SK-N-MC (cell line): ENCODE measurements around the gene ZNF81.
"Not testable (repeated sequence)": the region's sequence is repeated elsewhere in the genome, so short reads cannot be mapped to it uniquely, and the experiment has no call there.

Source experiments
- DNase-seq: peaks from one replicate; pipeline ENCODE4 v3.0.0-alpha.2; 2011; ENCODE audit warnings: low read depth, low spot score
- H3K27ac ChIP-seq: fragments of 200-600 bp; sonication (generic); 2 replicates; pipeline ENCODE4 v1.5.1; 2016; ENCODE audit warnings: mixed run types
- H3K36me3 ChIP-seq: fragments of 200-600 bp; sonication (generic); 2 replicates; pipeline ENCODE4 v1.6.1; 2017; ENCODE audit warnings: antibody characterized with exemption, low read length, mixed read lengths; ENCODE audit not compliant: insufficient read depth
- H3K4me3 ChIP-seq: fragments of 200-600 bp; sonication (generic); 2 replicates; pipeline ENCODE4 v1.5.1; 2016
- H3K9ac ChIP-seq: fragments of 200-600 bp; sonication (generic); 2 replicates; pipeline ENCODE4 v1.8.0; 2017; ENCODE audit warnings: mixed run types, mixed read lengths; ENCODE audit not compliant: insufficient read length
- H3K9me3 ChIP-seq: fragments of 200-600 bp; sonication (generic); 2 replicates; pipeline ENCODE4 v1.6.1; 2017; ENCODE audit warnings: low read depth, mild to moderate bottlenecking, antibody characterized with exemption, low read length, moderate library complexity, mixed read lengths
- EZH2 ChIP-seq: fragments of 200-600 bp; sonication (generic); IDR thresholded peaks from one replicate; pipeline ENCODE4 v1.6.1; 2017; ENCODE audit warnings: antibody characterized with exemption
- FOXP2 ChIP-seq: optimal IDR thresholded peaks from 2 replicates; pipeline ENCODE3; 2011; ENCODE audit warnings: mild to moderate bottlenecking, moderate library complexity; ENCODE audit not compliant: insufficient read depth; ENCODE audit errors: extremely low read length, control extremely low read depth
- POLR2AphosphoS5 ChIP-seq: IDR thresholded peaks from 2 replicates; pipeline ENCODE4 v1.6.1; 2012; ENCODE audit warnings: mild to moderate bottlenecking, low read depth, low read length, borderline replicate concordance

ZNF81 gene

DNA sequence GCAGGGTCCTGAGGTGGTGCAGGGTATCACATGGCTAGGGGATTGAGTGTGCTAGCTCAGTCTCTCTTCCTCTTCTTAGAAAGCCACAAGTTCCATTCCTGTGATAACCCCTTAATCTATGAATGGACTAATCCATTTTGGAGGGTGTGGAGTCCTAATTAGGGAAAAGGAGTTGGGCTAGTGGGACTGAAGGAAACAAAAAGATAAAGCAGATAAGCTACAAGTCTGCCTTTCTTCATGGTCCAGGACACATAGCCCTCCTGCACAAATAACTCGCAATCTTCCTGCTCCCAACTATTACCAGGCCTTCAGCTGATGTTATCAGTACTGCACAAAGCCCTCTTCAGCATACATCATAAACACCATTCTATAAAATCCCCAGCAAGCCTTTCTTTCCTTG lies 44.2 kb downstream of the ZNF81 start:
- no peaks in the 10 kb centered on the region; the same call in 1 of the 2 replicates for H3K36me3 ChIP-seq
- no peak overlapping the region for H3K4me3 ChIP-seq
- no peak overlapping the region for H3K9ac ChIP-seq
- DNase-seq, result no peak
- no peak overlapping the region for H3K27ac ChIP-seq
- H3K9me3 ChIP-seq, result no peaks in the 10 kb centered on the region
- no peak for TF ChIP-seq EZH2
- no peak for TF ChIP-seq POLR2AphosphoS5
- no peak for TF ChIP-seq FOXP2

DNA sequence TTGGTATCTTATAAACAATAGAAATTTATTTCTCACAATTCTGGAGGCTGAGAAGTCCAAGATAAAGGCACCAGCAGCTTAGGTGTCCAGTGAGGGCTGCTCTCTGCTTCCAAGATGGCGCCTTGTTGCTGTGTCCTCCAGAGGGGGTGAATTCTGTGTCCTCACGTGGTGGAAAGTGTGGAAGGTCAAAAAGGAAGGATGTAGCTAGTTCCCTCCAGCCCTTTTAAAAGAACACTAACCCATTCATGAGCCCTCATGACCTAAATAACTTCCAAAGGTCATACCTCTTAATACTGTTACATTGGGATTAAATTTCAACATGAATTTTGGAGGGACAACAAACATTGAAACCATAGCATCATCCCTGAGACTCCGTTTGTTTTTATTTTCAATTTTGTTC lies 48.8 kb downstream of the ZNF81 start:
- Histone ChIP-seq H3K9me3 (no peaks in the 10 kb centered on the region), H3K9ac (no peak overlapping the region), H3K27ac (no peak overlapping the region), H3K4me3 (no peak overlapping the region), H3K36me3 (peaks cover 4% of the 10 kb centered on the region; the same call in 1 of the 2 replicates)
- no peak for DNase-seq
- TF ChIP-seq FOXP2, result no peak
- TF ChIP-seq POLR2AphosphoS5, result no peak
- no peak for TF ChIP-seq EZH2

DNA sequence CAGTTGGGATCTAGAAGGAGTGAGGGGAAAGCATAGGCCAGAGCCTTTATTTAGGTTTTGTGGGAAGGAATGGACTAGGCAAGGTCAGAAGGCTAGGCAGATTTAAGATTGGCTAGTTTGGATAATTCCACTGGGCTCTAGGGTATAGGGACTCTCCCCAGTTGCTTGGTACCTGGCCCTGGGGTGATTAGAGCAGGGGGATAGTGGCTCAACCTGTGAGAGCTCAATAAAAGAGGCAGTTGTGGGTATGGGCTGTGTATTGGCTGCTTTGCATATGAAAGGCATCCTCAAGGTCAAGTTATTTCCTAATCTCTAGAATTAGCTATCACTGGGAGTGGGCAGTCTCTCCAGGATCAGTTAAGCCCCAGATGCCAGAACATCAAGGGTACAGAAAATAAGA lies 61.3 kb downstream of the ZNF81 start:
- H3K27ac ChIP-seq, result no peak overlapping the region
- no peaks in the 10 kb centered on the region for H3K9me3 ChIP-seq
- H3K36me3 ChIP-seq, result peaks cover 12% of the 10 kb centered on the region; the same call in 1 of the 2 replicates
- no peak overlapping the region for H3K9ac ChIP-seq
- no peak overlapping the region for H3K4me3 ChIP-seq
- DNase-seq, result no peak
- TF ChIP-seq POLR2AphosphoS5 (no peak), FOXP2 (no peak), EZH2 (no peak)

DNA sequence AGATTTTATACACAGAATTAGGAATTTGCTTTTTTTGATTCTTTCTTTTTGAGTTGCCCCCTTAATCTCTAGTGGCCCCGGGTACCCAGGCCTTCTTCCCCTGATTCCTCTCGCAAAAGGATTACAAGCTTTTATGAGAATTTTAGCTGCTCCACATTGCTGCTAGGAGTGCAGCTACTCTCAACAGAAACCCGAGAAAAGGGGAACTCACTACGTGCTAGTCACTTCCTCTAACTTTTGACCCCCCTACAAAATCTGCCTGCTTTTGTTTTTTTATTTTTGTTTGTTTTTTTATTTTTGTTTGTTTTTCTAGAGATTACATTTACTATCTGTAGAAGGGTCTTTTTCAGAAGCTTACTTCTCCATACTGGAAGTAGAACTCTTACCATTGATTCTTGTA lies 64.1 kb downstream of the ZNF81 start:
- no peak for DNase-seq
- TF ChIP-seq FOXP2 (no peak), POLR2AphosphoS5 (no peak), EZH2 (no peak)
- H3K27ac ChIP-seq, result no peak overlapping the region
- H3K9me3 ChIP-seq, result no peaks in the 10 kb centered on the region
- no peak overlapping the region for H3K4me3 ChIP-seq
- no peak overlapping the region for H3K9ac ChIP-seq
- peaks cover 10% of the 10 kb centered on the region; the same call in 1 of the 2 replicates for H3K36me3 ChIP-seq

DNA sequence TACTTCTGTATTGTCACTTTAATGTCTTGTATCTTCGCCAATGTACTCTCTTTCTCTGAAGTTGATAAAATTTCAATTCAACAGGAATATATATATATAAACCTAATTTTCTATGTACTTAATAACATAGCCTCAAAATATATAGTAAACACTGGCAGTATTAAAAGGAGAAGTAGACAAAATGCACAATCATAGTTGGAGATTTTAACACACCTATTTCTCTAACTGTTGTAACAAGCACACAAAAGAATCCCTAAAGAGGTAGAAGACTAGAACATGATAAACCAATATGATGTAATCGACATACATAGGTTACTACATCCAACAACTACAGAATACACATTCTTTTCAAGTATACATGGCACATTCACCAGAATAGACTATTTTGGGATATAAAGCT lies 65.5 kb downstream of the ZNF81 start:
- no peaks in the 10 kb centered on the region for H3K9me3 ChIP-seq
- H3K27ac ChIP-seq, result no peak overlapping the region
- no peak overlapping the region for H3K9ac ChIP-seq
- TF ChIP-seq EZH2 (no peak), FOXP2 (no peak), POLR2AphosphoS5 (no peak)
- H3K36me3 ChIP-seq, result peaks cover 4% of the 10 kb centered on the region; the same call in 1 of the 2 replicates
- H3K4me3 ChIP-seq, result no peak overlapping the region
- DNase-seq, result no peak

DNA sequence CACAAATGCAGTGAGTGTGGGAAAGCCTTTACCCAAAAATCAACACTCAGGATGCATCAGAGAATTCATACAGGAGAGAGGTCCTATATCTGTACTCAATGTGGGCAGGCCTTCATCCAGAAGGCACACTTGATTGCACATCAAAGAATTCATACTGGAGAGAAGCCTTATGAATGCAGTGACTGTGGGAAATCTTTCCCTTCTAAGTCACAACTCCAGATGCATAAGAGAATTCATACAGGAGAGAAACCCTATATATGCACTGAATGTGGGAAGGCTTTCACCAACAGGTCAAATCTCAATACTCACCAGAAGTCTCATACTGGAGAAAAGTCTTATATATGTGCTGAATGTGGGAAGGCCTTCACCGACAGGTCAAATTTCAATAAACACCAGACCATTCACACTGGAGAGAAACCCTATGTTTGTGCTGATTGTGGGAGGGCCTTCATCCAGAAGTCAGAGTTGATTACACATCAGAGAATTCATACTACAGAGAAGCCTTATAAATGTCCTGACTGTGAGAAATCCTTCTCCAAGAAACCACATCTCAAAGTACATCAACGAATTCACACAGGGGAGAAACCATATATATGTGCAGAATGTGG lies 79.3 kb downstream of the ZNF81 start:
- no peak for DNase-seq
- H3K27ac ChIP-seq, result no peak overlapping the region
- H3K4me3 ChIP-seq, result no peak overlapping the region
- TF ChIP-seq POLR2AphosphoS5, result no peak
- no peak for TF ChIP-seq EZH2
- no peak for TF ChIP-seq FOXP2
- H3K9ac ChIP-seq, result no peak overlapping the region
- H3K36me3 ChIP-seq, result peaks cover 14% of the 10 kb centered on the region
- peaks cover 11% of the 10 kb centered on the region; the same call in 1 of the 2 replicates for H3K9me3 ChIP-seq

DNA sequence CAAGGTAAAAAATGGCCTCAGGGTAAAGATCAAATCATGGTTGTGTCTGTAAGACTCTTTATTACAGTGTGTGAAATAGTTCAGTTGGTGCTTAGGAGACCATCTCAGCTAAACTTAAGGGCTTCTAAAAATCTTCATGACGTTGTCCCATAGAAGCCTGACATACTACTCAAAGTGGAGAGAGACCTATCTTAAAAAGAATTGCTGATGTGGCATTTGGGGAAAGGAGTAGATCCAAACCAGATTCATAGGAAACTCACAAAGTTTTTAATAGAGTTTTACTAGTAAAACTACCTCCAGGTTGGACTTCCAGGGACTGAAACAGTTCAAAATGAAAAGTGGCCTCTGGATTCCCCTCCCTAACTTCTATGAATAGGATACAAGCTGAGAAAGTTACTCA lies 81.6 kb downstream of the ZNF81 start:
- Histone ChIP-seq H3K36me3 (peaks cover 14% of the 10 kb centered on the region), H3K27ac (no peak overlapping the region), H3K9ac (no peak overlapping the region), H3K4me3 (no peak overlapping the region), H3K9me3 (peaks cover 11% of the 10 kb centered on the region; the same call in 1 of the 2 replicates)
- TF ChIP-seq FOXP2 (no peak), EZH2 (no peak)
- DNase-seq, result no peak

DNA sequence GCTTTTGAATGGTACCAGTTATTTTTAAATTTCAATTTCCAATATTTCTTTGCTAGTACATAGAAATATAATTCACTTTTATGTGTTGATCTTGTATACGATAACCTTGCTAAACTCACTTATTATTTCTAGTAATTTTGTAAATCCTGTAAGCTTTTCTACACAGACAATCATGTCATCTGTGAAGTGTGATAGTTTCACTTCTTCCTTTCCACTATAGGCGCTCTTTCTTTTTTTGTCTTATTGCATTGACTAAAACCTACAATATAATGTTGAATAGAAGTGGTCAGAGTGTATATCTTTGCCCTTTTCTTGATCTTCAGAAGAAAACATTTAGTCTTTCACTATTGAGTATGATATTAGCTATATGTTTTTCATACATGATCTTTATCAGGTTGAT lies 90.5 kb downstream of the ZNF81 start:
- no peaks in the 10 kb centered on the region for H3K9me3 ChIP-seq
- no peak for TF ChIP-seq POLR2AphosphoS5
- TF ChIP-seq FOXP2, result no peak
- TF ChIP-seq EZH2, result no peak
- H3K9ac ChIP-seq, result no peak overlapping the region
- H3K27ac ChIP-seq, result no peak overlapping the region
- H3K36me3 ChIP-seq, result no peaks in the 10 kb centered on the region
- no peak overlapping the region for H3K4me3 ChIP-seq
- DNase-seq, result no peak

DNA sequence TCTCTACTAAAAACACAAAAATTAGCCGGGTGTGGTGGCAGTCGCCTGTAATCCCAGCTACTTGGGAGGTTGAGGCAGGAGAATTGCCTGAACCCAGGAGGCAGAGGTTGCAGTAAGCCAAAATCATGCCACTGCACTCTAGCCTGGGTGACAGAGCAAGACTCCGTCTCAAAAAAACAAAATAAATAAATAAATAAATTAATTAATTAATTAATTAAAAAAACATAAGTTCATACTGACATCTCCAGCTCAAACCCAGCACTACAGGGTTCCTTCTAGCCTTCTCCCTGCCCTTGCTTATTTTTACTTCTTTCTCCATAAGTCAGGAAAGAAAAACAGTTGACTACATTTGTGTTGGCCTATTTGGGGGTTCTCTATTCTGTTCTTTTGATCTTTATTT lies 95.3 kb downstream of the ZNF81 start:
- not testable (repeated sequence) for H3K36me3 ChIP-seq, DNase-seq, H3K4me3 ChIP-seq, H3K9ac ChIP-seq, H3K9me3 ChIP-seq, H3K27ac ChIP-seq
